Activated effector memory CD4-positive, alpha-beta T cell treated with anti-CD3 and anti-CD28 coated beads, Interleukin-2, amount 50 U/mL, for 16 hours (primary cell): ENCODE data around the gene KIF20A.
"Not testable (repeated sequence)": the region's sequence is repeated elsewhere in the genome, so short reads cannot be mapped to it uniquely, and the experiment has no call there.

Experiments
- DNase-seq: peaks from one replicate; pipeline ENCODE4 v3.0.0-alpha.2; 2020

KIF20A gene

GRCh38 chr5:138178516-138179276, at the start of gene KIF20A, which contains the start of gene BRD8:
KIF20A (plus strand) TSS chr5:138179112; CDS start chr5:138179681, 569 bp downstream.
BRD8 (minus strand) TSS chr5:138178630; CDS start chr5:138178614, 16 bp downstream.
- peak; percentile 95 for DNase-seq

DNA sequence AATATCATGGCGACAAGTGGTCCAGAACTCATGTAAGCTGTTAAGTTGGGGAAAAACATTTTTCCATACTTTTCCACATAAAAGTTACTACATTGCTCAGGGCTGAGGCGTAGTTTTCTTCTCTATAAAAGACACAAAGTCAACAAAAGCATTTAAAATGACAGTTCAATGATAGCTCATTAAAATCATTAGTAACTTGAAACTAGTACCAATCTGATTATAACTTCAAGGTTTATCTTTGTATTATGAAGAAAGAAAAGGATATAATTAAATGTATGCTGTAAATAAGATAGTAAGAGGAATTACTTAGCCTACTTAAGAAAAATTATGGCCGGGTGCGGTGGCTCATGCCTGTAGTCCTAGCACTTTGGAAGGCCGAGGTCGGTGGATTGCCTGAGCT, 49.6 kb upstream of the KIF20A start:
- no peak for DNase-seq

GRCh38 chr5:138132543-138132942, 46.4 kb upstream of the KIF20A start:
- DNase-seq: no peak

DNA sequence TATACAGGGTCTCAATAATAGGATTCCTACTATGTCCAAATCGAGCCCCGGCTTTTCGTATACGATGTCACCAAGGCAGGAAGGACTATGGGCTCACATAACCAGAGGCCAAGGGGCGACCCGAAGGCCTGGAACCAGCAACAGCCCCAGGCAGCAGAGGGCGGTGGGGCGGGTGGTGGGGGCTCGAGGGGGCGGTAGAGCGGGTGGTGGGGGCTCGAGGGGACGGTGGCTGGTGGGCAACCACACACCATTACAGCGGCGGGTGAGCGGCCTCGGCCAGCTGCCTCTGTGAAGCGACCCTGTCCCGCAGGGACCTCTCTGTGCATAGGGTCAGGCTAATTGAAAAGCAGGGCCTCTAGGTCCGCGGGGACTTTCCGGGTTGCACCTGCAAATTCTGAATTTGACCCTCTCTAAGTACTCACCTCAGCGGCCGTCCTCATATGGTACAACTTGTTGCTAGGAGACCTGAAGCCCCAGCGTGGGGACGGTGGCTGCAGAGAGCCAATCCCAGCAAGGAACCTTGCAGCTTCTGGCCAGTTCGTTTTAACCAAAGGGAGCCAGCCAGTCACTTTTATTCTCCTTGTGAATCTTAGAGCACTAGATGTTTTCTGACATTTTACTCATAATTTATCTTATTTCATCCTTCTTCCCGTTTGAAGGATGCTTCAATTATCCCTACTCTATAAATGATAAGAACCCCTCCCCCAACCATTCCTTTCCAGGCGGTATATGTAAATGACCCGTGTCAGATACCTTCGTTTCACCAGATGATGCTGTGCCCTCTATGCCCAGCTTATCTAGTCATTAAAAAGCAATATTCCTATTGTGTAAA, 39.7 kb upstream of the KIF20A start, which contains the start of gene NME5:
TSS of gene NME5 (minus strand) at position 480 of the 832 bp plus-strand sequence. CDS start 648 bp downstream, outside the sequence.
- no peak for DNase-seq

GRCh38 chr5:138139781-138140090, 39.2 kb upstream of the KIF20A start:
- no peak for DNase-seq

GRCh38 chr5:138140268-138140667, 38.6 kb upstream of the KIF20A start:
- no peak for DNase-seq

GRCh38 chr5:138141734-138142133, 37.2 kb upstream of the KIF20A start:
- DNase-seq: no peak

DNA sequence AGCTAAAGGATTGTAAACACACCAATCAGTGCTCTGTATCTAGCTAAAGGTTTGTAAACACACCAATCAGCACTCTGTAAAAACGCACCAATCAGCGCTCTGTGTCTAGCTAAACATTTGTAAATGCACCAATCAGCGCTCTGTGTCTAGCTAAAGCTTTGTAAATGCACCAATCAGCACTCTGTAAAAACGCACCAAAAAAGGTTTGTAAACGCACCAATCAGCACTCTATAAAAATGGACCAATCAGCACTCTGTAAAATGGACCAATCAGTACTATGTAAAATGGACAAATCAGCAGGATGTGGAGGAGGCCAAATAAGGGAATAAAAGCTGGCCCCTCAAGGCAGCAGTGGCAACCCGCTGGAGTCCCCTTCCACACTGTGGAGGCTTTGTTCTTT, 35.3 kb upstream of the KIF20A start:
- DNase-seq: not testable (repeated sequence)

GRCh38 chr5:138148811-138149210, 30.1 kb upstream of the KIF20A start:
- DNase-seq: no peak

GRCh38 chr5:138149530-138149929, 29.4 kb upstream of the KIF20A start:
- DNase-seq: no peak

GRCh38 chr5:138155977-138156376, 22.9 kb upstream of the KIF20A start:
- not testable (repeated sequence) for DNase-seq

DNA sequence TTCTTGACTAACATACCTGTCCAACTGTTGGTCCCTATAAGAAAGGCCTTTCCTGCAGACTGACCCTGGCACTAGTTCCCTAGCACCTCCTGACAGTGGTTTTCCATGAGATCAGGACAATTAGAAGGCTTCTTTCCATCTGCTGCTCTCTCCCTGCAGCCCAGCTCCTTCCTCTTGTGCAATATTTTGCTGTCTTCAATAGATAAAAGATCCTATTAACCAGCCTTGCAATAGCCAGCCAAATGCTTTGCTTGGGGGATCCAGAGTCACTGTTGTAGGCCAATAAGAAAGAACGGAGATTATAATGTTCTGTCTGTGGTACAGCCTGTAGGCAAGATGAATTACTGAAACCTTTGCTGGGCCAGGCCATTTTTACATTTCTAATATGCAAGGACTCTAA, 21.3 kb upstream of the KIF20A start:
- no peak for DNase-seq

DNA sequence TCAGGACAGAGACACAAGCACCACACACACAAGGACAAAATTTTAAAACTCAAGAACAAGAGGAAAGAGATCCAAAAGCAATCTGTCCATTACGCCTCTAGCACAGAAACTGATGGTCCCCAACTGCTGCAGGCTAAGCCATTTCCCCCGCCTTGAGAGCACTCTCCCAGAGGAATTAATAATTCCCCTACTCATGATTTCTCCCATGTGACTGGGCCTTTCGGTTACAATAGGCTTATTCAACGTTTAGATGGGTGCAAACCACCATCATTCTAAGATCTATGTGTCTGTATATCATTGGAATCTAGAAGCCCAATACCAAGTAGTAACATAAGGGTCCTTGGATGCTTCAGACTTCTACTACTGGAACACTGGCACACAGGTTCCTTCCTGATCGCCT, 19.2 kb upstream of the KIF20A start:
- DNase-seq: no peak

DNA sequence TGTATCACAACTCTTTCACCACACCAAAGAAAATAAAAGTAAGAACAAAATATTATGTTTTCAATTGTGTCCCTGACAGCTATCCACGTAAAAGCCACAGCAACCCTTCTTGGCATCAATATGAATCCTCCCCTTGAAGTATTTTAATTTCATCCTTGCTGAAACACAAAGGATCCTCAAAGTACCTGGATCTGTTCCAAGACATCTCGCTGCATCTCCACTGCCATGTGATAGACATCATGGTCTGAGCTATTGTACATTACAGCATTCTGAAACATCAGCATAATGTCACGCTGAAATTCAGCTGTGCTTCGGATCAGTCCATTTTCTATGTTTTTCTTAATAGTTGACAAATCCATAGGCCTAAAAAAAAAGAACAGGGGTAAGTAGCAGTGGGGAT, 18.2 kb upstream of the KIF20A start:
- no peak for DNase-seq

GRCh38 chr5:138163721-138164120, 15.2 kb upstream of the KIF20A start:
- DNase-seq: no peak

GRCh38 chr5:138169124-138169523, 9.8 kb upstream of the KIF20A start:
- no peak for DNase-seq

GRCh38 chr5:138170299-138170698, 8.6 kb upstream of the KIF20A start:
- no peak for DNase-seq

GRCh38 chr5:138177941-138178515, 884 bp upstream of the KIF20A start:
- DNase-seq: peak; percentile 68

- no peak for DNase-seq
Observed at GRCh38 chr5:138179277-138179857, 455 bp downstream of the KIF20A start.

DNA sequence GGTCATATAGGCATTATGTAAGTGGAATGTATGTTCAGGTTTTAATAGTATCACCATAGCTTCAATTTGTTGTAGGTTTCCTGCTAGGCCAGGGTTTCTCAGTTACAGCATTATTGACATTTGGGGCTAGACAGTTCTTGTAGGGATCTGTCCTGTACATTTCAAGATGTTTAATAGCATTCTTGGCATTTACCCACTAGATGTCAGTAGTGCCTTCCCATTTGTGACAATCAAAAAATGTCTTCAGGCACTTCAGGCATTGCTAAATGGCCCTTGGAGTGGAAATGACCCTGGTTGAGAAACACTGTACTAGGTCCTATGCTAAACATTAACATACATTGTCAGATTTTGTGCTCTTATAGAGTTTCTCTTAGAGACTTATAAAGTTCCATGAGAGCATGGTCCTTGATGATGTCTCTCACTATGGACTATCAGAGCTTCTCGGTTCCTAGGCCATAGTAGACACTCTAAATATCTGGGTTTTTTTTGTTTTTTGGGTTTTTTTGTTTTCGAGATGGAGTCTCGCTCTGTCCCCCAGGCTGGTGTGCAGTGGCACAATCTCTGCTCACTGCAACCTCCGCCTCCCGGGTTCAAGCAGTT, 1.4 kb downstream of the KIF20A start:
- DNase-seq: no peak

GRCh38 chr5:138180841-138181240, 1.9 kb downstream of the KIF20A start:
- no peak for DNase-seq

DNA sequence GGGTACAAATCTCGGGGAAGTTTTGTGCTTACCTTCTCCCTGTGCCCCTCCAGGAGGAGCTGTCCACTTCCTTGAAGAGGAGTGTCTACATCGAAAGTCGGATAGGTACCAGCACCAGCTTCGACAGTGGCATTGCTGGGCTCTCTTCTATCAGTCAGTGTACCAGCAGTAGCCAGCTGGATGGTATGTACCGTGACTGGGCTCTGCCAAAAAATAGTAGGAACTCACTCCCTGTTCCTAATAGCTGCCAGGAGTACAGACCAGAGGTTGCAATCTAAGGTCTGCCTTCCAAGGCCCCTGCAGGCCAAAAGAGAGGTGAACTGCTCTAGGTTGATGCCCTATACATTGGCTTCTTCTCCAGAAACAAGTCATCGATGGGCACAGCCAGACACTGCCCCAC, 3.9 kb downstream of the KIF20A start:
- no peak for DNase-seq

DNA sequence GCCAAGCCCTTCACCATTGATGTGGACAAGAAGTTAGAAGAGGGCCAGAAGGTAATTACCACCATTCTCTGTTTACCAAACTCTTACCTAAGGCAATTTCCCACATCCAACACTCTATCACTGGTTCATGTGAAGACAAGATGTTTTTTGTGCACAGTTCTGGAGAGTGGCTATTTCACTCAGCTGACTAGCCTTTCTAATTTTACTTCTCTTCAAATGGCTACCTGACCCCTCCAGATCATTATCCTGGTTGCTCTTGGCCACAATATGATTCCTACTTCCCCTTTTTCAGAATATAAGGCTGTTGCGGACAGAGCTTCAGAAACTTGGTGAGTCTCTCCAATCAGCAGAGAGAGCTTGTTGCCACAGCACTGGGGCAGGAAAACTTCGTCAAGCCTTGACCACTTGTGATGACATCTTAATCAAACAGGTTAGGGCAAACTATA, 7.1 kb downstream of the KIF20A start:
- no peak for DNase-seq
